Mononuclear cell (primary cell): ENCODE measurements around the gene NASP. TPM values are rescaled to one million over a fixed set of nuclear protein-coding genes. Genes with fewer than 3 reads are reported as not detected.

Source experiments
- H3K27me3 ChIP-seq: 2 replicates; pipeline ENCODE4 v1.6.0; 2011; ENCODE audit warnings: low read length, control low read depth; ENCODE audit not compliant: insufficient read depth
- H3K4me1 ChIP-seq: 2 replicates; pipeline ENCODE4 v1.5.1; 2011; ENCODE audit warnings: mild to moderate bottlenecking, low read length, control low read depth; ENCODE audit not compliant: insufficient read depth
- H3K4me3 ChIP-seq: 2 replicates; pipeline ENCODE4 v1.5.1; 2011; ENCODE audit warnings: mild to moderate bottlenecking, low read length, moderate library complexity
- H3K9me3 ChIP-seq: 2 replicates; pipeline ENCODE4 v1.5.1; 2011; ENCODE audit warnings: low read depth, mild to moderate bottlenecking, control low read depth, low read length
- total RNA-seq: library from RNA; depleted of rRNA; stranded (reverse); fragments of >200 nt; gene quantifications from one replicate; pipeline ENCODE4 v1.2.3, GENCODE V29; 2012

The NASP gene
- total RNA-seq, 1 donor, result 43.1 TPM

- no peaks in the 10 kb centered on the region for H3K9me3 ChIP-seq
- peaks cover 8% of the 10 kb centered on the region for H3K4me1 ChIP-seq
- no peak overlapping the region for H3K4me3 ChIP-seq
- no peaks in the 10 kb centered on the region for H3K27me3 ChIP-seq
Measured at GRCh38 chr1:45557422-45557944, 26.4 kb upstream of the NASP start.

DNA sequence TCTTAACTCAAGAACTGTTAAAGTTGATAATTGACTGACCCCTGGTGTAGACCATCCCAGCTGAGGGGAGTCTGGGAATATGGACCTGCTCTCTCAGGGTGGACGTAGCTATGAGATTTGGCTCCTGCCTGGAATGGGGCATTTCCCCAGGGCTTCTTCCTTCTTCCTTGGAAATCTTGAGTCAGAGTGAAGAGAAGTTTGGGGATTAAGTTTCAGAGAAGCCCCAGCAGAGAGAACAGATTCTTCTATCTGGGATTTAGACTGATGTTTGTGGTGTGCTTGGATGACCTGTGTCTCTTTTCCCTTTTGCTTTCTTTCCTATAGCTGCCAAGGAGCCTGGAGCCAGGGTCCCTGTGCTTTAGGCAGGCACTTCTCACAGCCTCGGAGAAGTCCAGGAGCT lies 20.0 kb upstream of the NASP start:
- no peaks in the 10 kb centered on the region for H3K9me3 ChIP-seq
- H3K4me1 ChIP-seq, result peaks cover 3% of the 10 kb centered on the region
- no peaks in the 10 kb centered on the region for H3K27me3 ChIP-seq
- H3K4me3 ChIP-seq, result no peak overlapping the region

GRCh38 chr1:45566722-45567121 lies 17.1 kb upstream of the NASP start:
- no peaks in the 10 kb centered on the region for H3K27me3 ChIP-seq
- peaks cover 3% of the 10 kb centered on the region for H3K4me1 ChIP-seq
- no peak overlapping the region for H3K4me3 ChIP-seq
- no peaks in the 10 kb centered on the region for H3K9me3 ChIP-seq

GRCh38 chr1:45567911-45568310 lies 15.9 kb upstream of the NASP start:
- H3K9me3 ChIP-seq, result no peaks in the 10 kb centered on the region
- H3K4me3 ChIP-seq, result no peak overlapping the region
- peaks cover 3% of the 10 kb centered on the region for H3K4me1 ChIP-seq
- no peaks in the 10 kb centered on the region for H3K27me3 ChIP-seq

DNA sequence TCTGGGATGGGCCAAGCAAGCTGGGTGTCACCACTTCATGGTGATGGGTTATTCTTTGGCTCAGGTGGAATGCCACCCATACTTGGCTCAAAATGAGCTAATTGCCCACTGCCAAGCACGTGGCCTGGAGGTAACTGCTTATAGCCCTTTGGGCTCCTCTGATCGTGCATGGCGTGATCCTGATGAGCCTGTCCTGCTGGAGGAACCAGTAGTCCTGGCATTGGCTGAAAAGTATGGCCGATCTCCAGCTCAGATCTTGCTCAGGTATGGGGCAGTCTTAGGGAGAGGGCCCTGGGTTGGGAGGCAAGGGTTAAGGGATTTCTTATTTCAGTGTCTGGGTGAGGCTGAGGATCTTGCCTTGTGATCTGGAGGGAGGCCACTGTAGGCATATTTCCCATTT lies 15.4 kb upstream of the NASP start:
- H3K27me3 ChIP-seq, result no peaks in the 10 kb centered on the region
- peaks cover 3% of the 10 kb centered on the region for H3K4me1 ChIP-seq
- H3K9me3 ChIP-seq, result no peaks in the 10 kb centered on the region
- H3K4me3 ChIP-seq, result no peak overlapping the region

- peaks cover 3% of the 10 kb centered on the region for H3K4me1 ChIP-seq
- H3K4me3 ChIP-seq, result no peak overlapping the region
- no peaks in the 10 kb centered on the region for H3K27me3 ChIP-seq
- no peaks in the 10 kb centered on the region for H3K9me3 ChIP-seq
Measured at GRCh38 chr1:45569571-45569961, 14.3 kb upstream of the NASP start.

DNA sequence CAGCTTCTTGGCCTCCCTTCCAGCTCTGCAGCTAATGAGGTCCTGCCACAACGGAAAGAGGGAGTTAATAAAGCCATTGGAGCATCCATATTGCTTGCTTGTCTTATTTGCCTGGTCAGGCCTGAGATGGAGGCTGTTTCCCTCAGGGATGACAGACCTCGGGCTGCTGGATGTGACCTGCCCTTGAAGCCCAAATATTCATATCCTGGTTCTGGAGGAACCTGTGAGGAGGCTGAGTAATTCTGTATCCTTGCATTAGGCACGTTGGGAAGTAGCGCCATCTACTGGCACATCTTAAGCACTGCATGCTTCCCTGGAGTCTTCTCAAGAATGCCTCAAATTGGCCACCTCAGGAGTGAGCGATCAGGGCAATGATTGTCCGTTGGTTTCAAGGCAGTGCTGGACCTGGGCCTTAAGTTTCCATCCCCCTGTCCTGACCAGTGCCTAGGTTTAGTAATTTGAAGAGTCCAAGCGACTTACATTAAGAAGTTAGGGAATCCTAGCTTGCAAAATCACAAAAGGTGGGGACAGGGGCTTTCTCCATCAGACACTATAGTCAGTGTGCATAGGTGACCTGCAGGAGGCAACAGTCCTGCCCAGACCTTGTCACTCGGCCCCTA lies 13.8 kb upstream of the NASP start:
- Histone ChIP-seq H3K4me3 (no peak overlapping the region), H3K4me1 (peaks cover 3% of the 10 kb centered on the region), H3K9me3 (no peaks in the 10 kb centered on the region), H3K27me3 (no peaks in the 10 kb centered on the region)

- Histone ChIP-seq H3K4me1 (peaks cover 4% of the 10 kb centered on the region), H3K4me3 (no peak overlapping the region), H3K9me3 (no peaks in the 10 kb centered on the region), H3K27me3 (no peaks in the 10 kb centered on the region)
Measured at GRCh38 chr1:45570631-45571030, 13.2 kb upstream of the NASP start.

DNA sequence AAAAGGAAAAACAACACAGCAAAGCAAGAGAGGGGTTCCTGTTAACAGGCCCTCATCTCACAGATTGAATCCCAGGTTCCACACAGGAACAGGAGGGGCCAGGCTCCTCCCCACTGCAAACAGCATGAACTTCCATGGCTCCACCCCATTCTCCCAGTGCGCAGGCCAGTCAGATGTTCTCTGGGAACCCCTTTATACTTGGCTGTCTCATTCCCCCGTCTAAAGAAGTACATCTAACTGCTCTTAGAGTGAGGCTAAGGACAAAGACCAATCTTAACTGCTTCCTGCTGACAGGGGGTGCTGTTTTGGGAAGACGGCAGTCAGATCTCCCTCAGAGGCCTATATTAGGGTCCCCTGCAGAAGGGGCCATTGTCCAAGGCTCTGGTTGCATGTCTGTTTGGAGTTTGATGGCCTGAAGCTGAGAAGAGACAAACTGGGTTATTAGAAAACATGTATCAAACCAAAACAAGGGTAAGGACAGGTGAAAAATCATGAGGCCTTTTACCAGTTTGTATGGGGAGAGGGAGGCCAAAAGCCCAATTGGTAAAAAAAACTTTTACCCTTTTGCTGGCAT lies 10.5 kb upstream of the NASP start:
- H3K4me3 ChIP-seq, result no peak overlapping the region
- H3K27me3 ChIP-seq, result no peaks in the 10 kb centered on the region
- no peaks in the 10 kb centered on the region for H3K9me3 ChIP-seq
- H3K4me1 ChIP-seq, result peaks cover 5% of the 10 kb centered on the region

DNA sequence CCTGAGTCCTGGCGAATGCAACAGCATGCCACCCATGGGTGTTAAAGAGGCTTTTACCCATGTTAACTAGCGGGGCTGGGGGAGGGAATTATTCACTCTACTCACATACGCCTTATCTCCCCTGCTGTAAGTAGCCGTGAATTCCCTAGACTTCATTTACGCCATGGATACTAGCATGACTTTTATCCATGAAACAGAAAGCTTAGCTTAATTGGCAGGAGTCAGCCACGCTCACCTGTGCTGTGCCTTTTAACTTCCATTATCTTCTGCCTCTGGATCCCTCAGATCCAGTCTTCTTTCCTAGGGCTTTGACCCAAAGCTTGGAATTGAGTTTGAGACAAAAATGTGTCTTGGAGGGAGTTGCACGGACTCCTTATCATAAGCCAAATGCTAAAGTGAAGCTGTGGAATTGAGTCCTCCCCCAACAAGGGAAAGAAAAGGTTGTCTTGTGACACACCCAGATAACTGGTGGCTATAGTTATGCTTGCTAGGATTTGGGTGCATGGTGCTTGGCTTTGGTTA lies 9.7 kb upstream of the NASP start:
- H3K9me3 ChIP-seq, result no peaks in the 10 kb centered on the region

DNA sequence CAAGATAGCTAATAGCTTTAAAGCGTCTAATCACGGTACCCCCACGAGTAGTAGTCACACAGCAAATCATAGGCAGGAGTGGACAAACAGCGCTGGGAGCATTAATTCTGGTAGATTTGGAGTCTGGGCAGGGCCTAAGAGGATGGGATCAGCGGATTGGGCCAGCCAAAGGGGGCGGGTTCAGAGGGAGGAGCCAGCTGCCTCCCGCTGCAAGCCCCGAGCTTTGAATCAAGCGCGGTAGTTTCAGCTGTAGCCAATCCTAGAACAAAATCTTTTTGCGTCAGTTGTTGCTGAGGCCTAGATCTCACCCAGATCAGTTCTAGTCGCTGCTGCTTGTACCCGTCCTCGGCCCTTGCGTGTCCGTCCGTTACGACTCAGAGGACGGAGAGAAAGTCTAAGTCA lies 576 bp upstream of the NASP start:
- Histone ChIP-seq H3K27me3 (no peaks in the 10 kb centered on the region), H3K4me3 (peak overlapping the region; percentile 98)

More for the DNA sequence above, 9.7 kb upstream of the NASP start:
- Histone ChIP-seq H3K4me1 (peaks cover 5% of the 10 kb centered on the region), H3K4me3 (no peak overlapping the region), H3K27me3 (no peaks in the 10 kb centered on the region)

GRCh38 chr1:45584351-45585109 lies 689 bp downstream of the NASP start:
- Histone ChIP-seq H3K27me3 (no peaks in the 10 kb centered on the region), H3K4me3 (peak overlapping the region; percentile 98), H3K4me1 (peaks cover 40% of the 10 kb centered on the region)

More for the DNA sequence above, 576 bp upstream of the NASP start:
- no peaks in the 10 kb centered on the region for H3K9me3 ChIP-seq
- H3K4me1 ChIP-seq, result peaks cover 40% of the 10 kb centered on the region

DNA sequence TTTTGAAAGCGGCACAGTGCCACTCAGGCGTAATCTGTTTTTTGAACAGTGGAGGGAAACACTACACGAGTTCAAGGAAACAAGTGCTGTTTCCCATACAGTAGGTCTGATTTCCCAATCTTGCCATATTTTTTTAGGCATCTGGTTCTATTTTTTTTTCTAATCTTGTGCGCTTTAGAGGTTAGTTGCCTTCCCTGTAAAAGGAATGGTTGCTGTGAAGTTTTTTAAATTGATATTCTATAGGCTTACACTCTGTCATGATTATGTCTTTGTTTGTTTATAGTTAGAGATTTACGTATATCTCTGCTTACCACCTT lies 1.2 kb downstream of the NASP start:
- Histone ChIP-seq H3K9me3 (no peaks in the 10 kb centered on the region), H3K4me3 (peak overlapping the region; percentile 98), H3K27me3 (no peaks in the 10 kb centered on the region), H3K4me1 (peaks cover 40% of the 10 kb centered on the region)

More at GRCh38 chr1:45584351-45585109, 689 bp downstream of the NASP start:
- no peaks in the 10 kb centered on the region for H3K9me3 ChIP-seq

- no peaks in the 10 kb centered on the region for H3K27me3 ChIP-seq
- H3K4me1 ChIP-seq, result peaks cover 40% of the 10 kb centered on the region
- H3K4me3 ChIP-seq, result peak overlapping the region; percentile 9
- H3K9me3 ChIP-seq, result no peaks in the 10 kb centered on the region
Measured at GRCh38 chr1:45585496-45586075, 1.7 kb downstream of the NASP start.

- Histone ChIP-seq H3K27me3 (no peaks in the 10 kb centered on the region), H3K4me3 (no peak overlapping the region), H3K9me3 (no peaks in the 10 kb centered on the region), H3K4me1 (peaks cover 40% of the 10 kb centered on the region)
Measured at GRCh38 chr1:45586769-45587168, 2.9 kb downstream of the NASP start.
